Measurements from ENCODE around the gene FARP1.
A peak's percentile ranks its signal among the peaks of the same experiment; 100 is the strongest.

The FARP1 gene

GRCh38 chr13:98142380-98143156 is at the start of gene FARP1:
Gene FARP1 (plus strand): TSS chr13:98143094. CDS start chr13:98213243, 70,149 bp downstream.
- TF ChIP-seq, protein P1, sequence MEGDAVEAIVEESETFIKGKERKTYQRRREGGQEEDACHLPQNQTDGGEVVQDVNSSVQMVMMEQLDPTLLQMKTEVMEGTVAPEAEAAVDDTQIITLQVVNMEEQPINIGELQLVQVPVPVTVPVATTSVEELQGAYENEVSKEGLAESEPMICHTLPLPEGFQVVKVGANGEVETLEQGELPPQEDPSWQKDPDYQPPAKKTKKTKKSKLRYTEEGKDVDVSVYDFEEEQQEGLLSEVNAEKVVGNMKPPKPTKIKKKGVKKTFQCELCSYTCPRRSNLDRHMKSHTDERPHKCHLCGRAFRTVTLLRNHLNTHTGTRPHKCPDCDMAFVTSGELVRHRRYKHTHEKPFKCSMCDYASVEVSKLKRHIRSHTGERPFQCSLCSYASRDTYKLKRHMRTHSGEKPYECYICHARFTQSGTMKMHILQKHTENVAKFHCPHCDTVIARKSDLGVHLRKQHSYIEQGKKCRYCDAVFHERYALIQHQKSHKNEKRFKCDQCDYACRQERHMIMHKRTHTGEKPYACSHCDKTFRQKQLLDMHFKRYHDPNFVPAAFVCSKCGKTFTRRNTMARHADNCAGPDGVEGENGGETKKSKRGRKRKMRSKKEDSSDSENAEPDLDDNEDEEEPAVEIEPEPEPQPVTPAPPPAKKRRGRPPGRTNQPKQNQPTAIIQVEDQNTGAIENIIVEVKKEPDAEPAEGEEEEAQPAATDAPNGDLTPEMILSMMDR (IDR thresholded peaks at IDR 0.05; ENCODE audit: low read depth, low read length) = peak; percentile 69
- H3K27ac ChIP-seq = peak within 1 kb of the TSS; percentile 80
- H3K9me3 ChIP-seq (ENCODE audit: severe bottlenecking) = no peaks in the 10 kb centered on the region
- H3K4me3 ChIP-seq (ENCODE audit: low read depth, low read length) = peak within 1 kb of the TSS; percentile 94
- peak; percentile 93 for DNase-seq
- H3K27me3 ChIP-seq (ENCODE audit: insufficient read depth, low read depth, severe bottlenecking) = no peaks in the 10 kb centered on the region
- peaks cover 3% of the 10 kb centered on the region for H3K36me3 ChIP-seq

GRCh38 chr13:98094678-98095266 is 48.1 kb upstream of the FARP1 start:
- peaks cover 14% of the 10 kb centered on the region for H3K9me3 ChIP-seq (ENCODE audit: severe bottlenecking)
- DNase-seq = no peak
- no peaks in the 10 kb centered on the region for H3K27me3 ChIP-seq (ENCODE audit: insufficient read depth, low read depth, severe bottlenecking)
- no peaks in the 10 kb centered on the region for H3K36me3 ChIP-seq
- H3K4me3 ChIP-seq (ENCODE audit: low read depth, low read length) = no peak overlapping the region
- TF ChIP-seq, protein P1 (IDR thresholded peaks at IDR 0.05; ENCODE audit: low read depth, low read length) = no peak
- H3K27ac ChIP-seq = no peak overlapping the region

- DNase-seq = no peak
- Histone ChIP-seq H3K9me3 (ENCODE audit: severe bottlenecking) (peaks cover 9% of the 10 kb centered on the region), H3K27ac (no peak overlapping the region), H3K27me3 (ENCODE audit: insufficient read depth, low read depth, severe bottlenecking) (no peaks in the 10 kb centered on the region), H3K4me3 (ENCODE audit: low read depth, low read length) (no peak overlapping the region), H3K36me3 (no peaks in the 10 kb centered on the region)
- TF ChIP-seq, protein P1 (IDR thresholded peaks at IDR 0.05; ENCODE audit: low read depth, low read length) = no peak
Measured at GRCh38 chr13:98096059-98096458, 46.8 kb upstream of the FARP1 start.

DNA sequence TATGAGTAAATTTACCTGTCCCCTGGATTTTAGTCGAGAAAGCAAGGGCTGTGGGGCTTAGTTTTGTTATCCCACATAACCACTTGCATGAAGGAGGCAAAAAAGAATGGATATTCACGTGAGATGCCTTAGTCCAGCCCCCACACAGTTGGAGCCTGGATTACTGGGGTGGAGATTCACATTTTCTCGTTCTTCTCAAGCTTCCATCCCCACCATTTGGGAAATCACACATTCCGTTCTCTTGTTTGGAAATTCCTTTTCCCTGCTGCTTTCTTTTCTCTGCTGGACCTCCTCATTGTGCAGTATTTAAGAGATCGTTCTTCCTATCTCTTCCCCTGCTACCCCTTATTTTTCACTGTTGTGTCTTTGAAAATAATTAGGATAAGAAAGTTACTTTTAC is 45.1 kb upstream of the FARP1 start:
- Histone ChIP-seq H3K36me3 (no peaks in the 10 kb centered on the region), H3K4me3 (ENCODE audit: low read depth, low read length) (no peak overlapping the region), H3K9me3 (ENCODE audit: severe bottlenecking) (peaks cover 7% of the 10 kb centered on the region), H3K27me3 (ENCODE audit: insufficient read depth, low read depth, severe bottlenecking) (no peaks in the 10 kb centered on the region), H3K27ac (no peak overlapping the region)
- TF ChIP-seq, protein P1 (IDR thresholded peaks at IDR 0.05; ENCODE audit: low read depth, low read length) = no peak
- no peak for DNase-seq

GRCh38 chr13:98098516-98098915 is 44.4 kb upstream of the FARP1 start:
- Histone ChIP-seq H3K4me3 (ENCODE audit: low read depth, low read length) (no peak overlapping the region), H3K9me3 (ENCODE audit: severe bottlenecking) (no peaks in the 10 kb centered on the region), H3K27ac (no peak overlapping the region), H3K27me3 (ENCODE audit: insufficient read depth, low read depth, severe bottlenecking) (no peaks in the 10 kb centered on the region), H3K36me3 (no peaks in the 10 kb centered on the region)
- TF ChIP-seq, protein P1 (IDR thresholded peaks at IDR 0.05; ENCODE audit: low read depth, low read length) = no peak
- DNase-seq = no peak
